Subcutaneous abdominal adipose tissue (tissue), 5 donors: ENCODE data around the gene VCX2.
"Not testable (repeated sequence)": the region's sequence is repeated elsewhere in the genome, so short reads cannot be mapped to it uniquely, and the experiment has no call there.

ENCODE experiments used
- H3K27ac ChIP-seq: one replicate; pipeline ENCODE4 v1.7.0; 2013; ENCODE audit warnings: low read depth, mild to moderate bottlenecking, inconsistent platforms, low read length, moderate library complexity
- H3K27me3 ChIP-seq, 5 donors: one replicate each; pipeline ENCODE4 v1.7.0; 2013; ENCODE audit warnings: low read length in 5 of 5, inconsistent platforms in 1 of 5; ENCODE audit not compliant: control insufficient read depth in 5 of 5, insufficient read depth in 4 of 5
- H3K36me3 ChIP-seq, 5 donors: one replicate each; pipeline ENCODE4 v1.7.0; 2013; ENCODE audit warnings: low read length in 5 of 5; ENCODE audit not compliant: control insufficient read depth in 5 of 5, insufficient read depth in 5 of 5
- H3K4me1 ChIP-seq, 5 donors: one replicate each; pipeline ENCODE4 v1.7.0; 2013; ENCODE audit warnings: low read length in 5 of 5, mild to moderate bottlenecking in 3 of 5, moderate library complexity in 1 of 5; ENCODE audit not compliant: control insufficient read depth in 5 of 5, insufficient read depth in 5 of 5
- H3K4me3 ChIP-seq, 5 donors: one replicate each; pipeline ENCODE4 v1.7.0; 2013; ENCODE audit warnings: low read length in 5 of 5, low read depth in 1 of 5
- H3K9ac ChIP-seq, 5 donors: one replicate each; pipeline ENCODE4 v1.7.0; 2013; ENCODE audit warnings: low read length in 5 of 5, mild to moderate bottlenecking in 4 of 5, moderate library complexity in 3 of 5
- H3K9me3 ChIP-seq, 5 donors: one replicate each; pipeline ENCODE4 v1.7.0; 2013; ENCODE audit warnings: low read length in 5 of 5; ENCODE audit not compliant: control insufficient read depth in 5 of 5
- donor health status: healthy.
- donor health status: healthy.
- donor health status: healthy.
- donor health status: healthy.
- donor health status: healthy.

Gene VCX2

GRCh38 chrX:8183346-8183745 lies 12.3 kb upstream of the VCX2 start:
- no peaks in the 10 kb centered on the region for H3K9me3 ChIP-seq
- no peak overlapping the region for H3K27ac ChIP-seq
- no peak overlapping the region for H3K4me3 ChIP-seq
- H3K4me1 ChIP-seq, result no peaks in the 10 kb centered on the region
- H3K27me3 ChIP-seq, result no peaks in the 10 kb centered on the region
- no peak overlapping the region for H3K9ac ChIP-seq
- H3K36me3 ChIP-seq, result no peaks in the 10 kb centered on the region

- Histone ChIP-seq H3K27ac (no peak overlapping the region), H3K9ac (no peak overlapping the region), H3K36me3 (no peaks in the 10 kb centered on the region), H3K9me3 (no peaks in the 10 kb centered on the region), H3K4me3 (no peak overlapping the region), H3K27me3 (no peaks in the 10 kb centered on the region), H3K4me1 (no peaks in the 10 kb centered on the region)
These were observed 8.6 kb upstream of the VCX2 start for GRCh38 chrX:8179656-8180055.

GRCh38 chrX:8154011-8154410 lies 17.1 kb downstream of the VCX2 start:
- H3K9ac ChIP-seq, H3K4me3 ChIP-seq, H3K27ac ChIP-seq: not testable (repeated sequence)

GRCh38 chrX:8147226-8147625 lies 23.8 kb downstream of the VCX2 start:
- Histone ChIP-seq H3K27me3 (no peaks in the 10 kb centered on the region), H3K9me3 (peaks cover 0 to 15% (median 8%) of the 10 kb centered on the region in 5 donors), H3K4me1 (peaks cover 0 to 6% (median 0%) of the 10 kb centered on the region in 5 donors), H3K4me3 (no peak overlapping the region), H3K27ac (no peak overlapping the region), H3K36me3 (no peaks in the 10 kb centered on the region), H3K9ac (no peak overlapping the region)

More at GRCh38 chrX:8154011-8154410, 17.1 kb downstream of the VCX2 start:
- H3K36me3 ChIP-seq, H3K4me1 ChIP-seq, H3K27me3 ChIP-seq: not testable (repeated sequence)
- H3K9me3 ChIP-seq, result peaks cover 0 to 12% (median 8%) of the 10 kb centered on the region in 5 donors

GRCh38 chrX:8144925-8145324 lies 26.1 kb downstream of the VCX2 start:
- H3K27me3 ChIP-seq, result no peaks in the 10 kb centered on the region
- H3K36me3 ChIP-seq, result no peaks in the 10 kb centered on the region
- peaks cover 0 to 6% (median 0%) of the 10 kb centered on the region in 5 donors for H3K4me1 ChIP-seq
- H3K9me3 ChIP-seq, result peaks cover 0 to 11% (median 7%) of the 10 kb centered on the region in 5 donors
- no peak overlapping the region for H3K4me3 ChIP-seq
- no peak overlapping the region for H3K27ac ChIP-seq
- no peak overlapping the region for H3K9ac ChIP-seq

- H3K27me3 ChIP-seq, result no peaks in the 10 kb centered on the region
- H3K27ac ChIP-seq, result no peak overlapping the region
- H3K4me3 ChIP-seq, result no peak overlapping the region
- no peaks in the 10 kb centered on the region for H3K36me3 ChIP-seq
- H3K4me1 ChIP-seq, result peaks cover 0 to 7% (median 0%) of the 10 kb centered on the region in 5 donors
- H3K9me3 ChIP-seq, result no peaks in the 10 kb centered on the region
- no peak overlapping the region for H3K9ac ChIP-seq
These were observed 29.2 kb downstream of the VCX2 start for GRCh38 chrX:8141896-8142295.

- no peaks in the 10 kb centered on the region for H3K9me3 ChIP-seq
- H3K27me3 ChIP-seq, result no peaks in the 10 kb centered on the region
- H3K36me3 ChIP-seq, result no peaks in the 10 kb centered on the region
- H3K27ac ChIP-seq, result no peak overlapping the region
- no peak overlapping the region for H3K4me3 ChIP-seq
- H3K4me1 ChIP-seq, result peaks cover 0 to 7% (median 0%) of the 10 kb centered on the region in 5 donors
- no peak overlapping the region for H3K9ac ChIP-seq
These were observed 29.9 kb downstream of the VCX2 start for GRCh38 chrX:8140986-8141744.

GRCh38 chrX:8139716-8140115 lies 31.4 kb downstream of the VCX2 start:
- H3K9ac ChIP-seq, result no peak overlapping the region
- H3K27ac ChIP-seq, result no peak overlapping the region
- no peak overlapping the region for H3K4me3 ChIP-seq
- no peaks in the 10 kb centered on the region for H3K36me3 ChIP-seq
- H3K4me1 ChIP-seq, result peaks cover 0 to 7% (median 0%) of the 10 kb centered on the region in 5 donors
- H3K9me3 ChIP-seq, result peaks cover 0 to 1% (median 0%) of the 10 kb centered on the region in 5 donors
- no peaks in the 10 kb centered on the region for H3K27me3 ChIP-seq

- Histone ChIP-seq H3K4me1 (peaks cover 0 to 7% (median 0%) of the 10 kb centered on the region in 5 donors), H3K27ac (no peak overlapping the region), H3K9ac (no peak overlapping the region), H3K4me3 (no peak overlapping the region), H3K27me3 (no peaks in the 10 kb centered on the region), H3K36me3 (no peaks in the 10 kb centered on the region), H3K9me3 (peaks cover 0 to 3% (median 2%) of the 10 kb centered on the region in 5 donors)
These were observed 32.8 kb downstream of the VCX2 start for GRCh38 chrX:8138252-8138651.

- H3K27me3 ChIP-seq, result no peaks in the 10 kb centered on the region
- H3K27ac ChIP-seq, result no peak overlapping the region
- peaks cover 0 to 4% (median 0%) of the 10 kb centered on the region in 5 donors for H3K9me3 ChIP-seq
- H3K36me3 ChIP-seq, result no peaks in the 10 kb centered on the region
- H3K9ac ChIP-seq, result no peak overlapping the region
- no peak overlapping the region for H3K4me3 ChIP-seq
- H3K4me1 ChIP-seq, result no peaks in the 10 kb centered on the region
These were observed 44.4 kb downstream of the VCX2 start for GRCh38 chrX:8126648-8127047.
